Activated CD4-positive, alpha-beta T cell treated with anti-CD3 and anti-CD28 coated beads for 36 hours (primary cell): ENCODE measurements around the gene CACNA1I. TPM values are rescaled to one million over a fixed set of nuclear protein-coding genes. Genes with fewer than 3 reads are reported as not detected.

ENCODE experiments used
- ATAC-seq: fragments of 200-7000 bp; cut with Tn5 transposase; one replicate; pipeline ENCODE4 v1.10.0; 2021; ENCODE audit warnings: mild to moderate bottlenecking, moderate library complexity
- CTCF ChIA-PET: fragments of 350-600 bp; sonication (Branson Sonifier 250); formaldehyde crosslinking; loops from one replicate; lab custom pipeline; 2021; ENCODE audit warnings: antibody characterized with exemption; lab: Charles Lee
- POLR2A ChIA-PET: fragments of 350-600 bp; sonication (Branson Sonifier 250); formaldehyde crosslinking; loops from one replicate; lab custom pipeline; 2021; ENCODE audit warnings: antibody characterized with exemption, inconsistent platforms; lab: Charles Lee
- DNase-seq: peaks from one replicate; pipeline ENCODE4 v3.0.0-alpha.2; 2020
- H3K27ac Mint-ChIP-seq: one replicate; pipeline ENCODE4 v1.8.0; 2021; ENCODE audit warnings: mixed read lengths
- H3K27me3 Mint-ChIP-seq: one replicate; pipeline ENCODE4 v1.8.0; 2021; ENCODE audit warnings: mixed read lengths
- H3K36me3 Mint-ChIP-seq: one replicate; pipeline ENCODE4 v1.8.0; 2021; ENCODE audit warnings: low read depth, mixed read lengths
- H3K4me1 Mint-ChIP-seq: one replicate; pipeline ENCODE4 v1.8.0; 2021; ENCODE audit warnings: mixed read lengths
- H3K4me3 Mint-ChIP-seq: one replicate; pipeline ENCODE4 v1.8.0; 2021; ENCODE audit warnings: mild to moderate bottlenecking, moderate library complexity, mixed read lengths
- H3K9me3 Mint-ChIP-seq: one replicate; pipeline ENCODE4 v1.8.0; 2021; ENCODE audit warnings: low read depth, mixed read lengths
- intact Hi-C, 2 experiments: fragments of 100-400 bp; cut with DNase I in 1 of 2; cut with micrococcal nuclease in 1 of 2; formaldehyde crosslinking; loops; one replicate each; pipeline versions ENCODE4 v1.14.2 to v1.15.1; 2022 to 2024; cut with DNase I, micrococcal nuclease
- total RNA-seq, 2 experiments: library from RNA; stranded (reverse); gene quantifications; one replicate each; pipeline ENCODE4 v1.2.3, GENCODE V29; 2021

The CACNA1I gene
- total RNA-seq, 2 experiments from 2014 or later: 0.37 to 0.39 TPM

DNA sequence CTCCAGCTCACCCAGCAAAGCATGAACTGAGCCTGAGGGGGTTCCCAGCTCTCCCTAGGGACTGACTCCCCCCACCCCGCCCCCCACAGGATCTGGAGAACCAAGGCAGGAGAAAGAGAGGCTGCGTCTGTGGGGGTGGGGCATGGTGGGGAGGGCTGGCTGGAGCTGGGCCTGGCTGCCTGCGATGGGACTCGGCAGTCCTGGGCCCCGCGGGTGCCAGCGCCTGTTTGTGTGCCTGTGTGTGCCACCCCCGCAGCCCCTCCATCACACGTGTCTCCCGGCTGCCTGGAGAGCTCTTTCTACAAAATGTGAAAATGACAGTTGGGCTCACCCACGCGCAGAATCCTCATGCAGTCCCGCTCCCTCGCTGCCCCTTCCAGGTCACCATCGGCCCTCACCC, 46.8 kb downstream of the CACNA1I start:
- CTCF ChIA-PET: interaction anchor here (1.1 kb wide), 1 partner anchor 83 kb away, joined by 3 read pairs; no protein-coding TSS in a partner anchor
- DNase-seq (peak; percentile 74), ATAC-seq (peak; percentile 36)
- Mint-ChIP-seq H3K27me3 (peaks cover 5% of the 10 kb centered on the region), H3K4me3 (no peak overlapping the region), H3K36me3 (no peaks in the 10 kb centered on the region), H3K27ac (no peak overlapping the region), H3K9me3 (peaks cover 2% of the 10 kb centered on the region), H3K4me1 (peaks cover 35% of the 10 kb centered on the region)
- POLR2A ChIA-PET: interaction anchor here (0.6 kb wide), 1 partner anchor 30 kb away, joined by 3 read pairs; no protein-coding TSS in a partner anchor
- intact Hi-C loops: no loop called here

DNA sequence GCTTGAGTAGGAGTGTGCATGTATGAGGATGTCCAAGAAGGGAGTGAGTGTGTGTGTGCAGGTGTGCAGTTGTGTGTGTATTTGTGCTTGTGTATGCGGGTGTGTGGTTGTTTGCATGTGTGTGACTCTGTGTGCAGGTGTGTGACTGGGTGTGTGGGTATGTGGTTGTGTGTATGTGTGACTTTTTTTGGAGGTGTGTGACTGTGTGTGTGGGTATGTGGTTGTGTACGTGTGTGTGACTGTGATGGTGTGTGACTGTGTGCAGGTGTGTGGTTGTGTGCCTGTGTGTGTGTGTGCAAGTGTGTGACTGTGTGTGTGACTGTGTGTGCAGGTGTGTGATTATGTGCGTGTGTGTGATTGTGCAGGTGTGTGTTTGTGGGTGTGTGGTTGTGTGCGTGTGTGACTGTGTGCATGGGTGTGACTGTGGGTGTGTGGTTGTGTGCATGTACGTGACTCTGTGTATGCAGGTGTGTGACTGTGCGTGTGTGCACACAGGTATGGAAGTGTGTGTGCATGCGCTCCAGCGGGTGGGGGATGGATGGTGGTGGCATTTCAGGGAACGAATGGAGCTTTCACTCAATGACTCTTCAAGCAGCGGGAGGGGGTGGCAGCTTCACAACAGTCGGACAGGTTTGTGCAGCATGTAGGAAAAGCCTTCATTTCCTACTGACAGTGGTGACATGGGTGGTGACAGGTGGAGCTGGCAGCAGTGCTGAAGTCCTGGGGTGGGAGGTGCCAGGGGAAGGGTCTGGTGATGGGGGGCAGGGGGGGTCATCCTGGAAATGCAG, 47.6 kb downstream of the CACNA1I start:
- ChIA-PET POLR2A (no interaction called here), CTCF (interaction anchor here (1.1 to 1.3 kb wide), 2 partner anchors 84 to 447 kb away, joined by 3 read pairs; no protein-coding TSS in a partner anchor)
- intact Hi-C loops: no loop called here
- Mint-ChIP-seq H3K27ac (no peak overlapping the region), H3K9me3 (no peaks in the 10 kb centered on the region), H3K4me1 (peaks cover 28% of the 10 kb centered on the region), H3K27me3 (peaks cover 5% of the 10 kb centered on the region), H3K36me3 (no peaks in the 10 kb centered on the region), H3K4me3 (peak overlapping the region; percentile 1)
- DNase-seq: peak; percentile 35
- ATAC-seq: no peak

DNA sequence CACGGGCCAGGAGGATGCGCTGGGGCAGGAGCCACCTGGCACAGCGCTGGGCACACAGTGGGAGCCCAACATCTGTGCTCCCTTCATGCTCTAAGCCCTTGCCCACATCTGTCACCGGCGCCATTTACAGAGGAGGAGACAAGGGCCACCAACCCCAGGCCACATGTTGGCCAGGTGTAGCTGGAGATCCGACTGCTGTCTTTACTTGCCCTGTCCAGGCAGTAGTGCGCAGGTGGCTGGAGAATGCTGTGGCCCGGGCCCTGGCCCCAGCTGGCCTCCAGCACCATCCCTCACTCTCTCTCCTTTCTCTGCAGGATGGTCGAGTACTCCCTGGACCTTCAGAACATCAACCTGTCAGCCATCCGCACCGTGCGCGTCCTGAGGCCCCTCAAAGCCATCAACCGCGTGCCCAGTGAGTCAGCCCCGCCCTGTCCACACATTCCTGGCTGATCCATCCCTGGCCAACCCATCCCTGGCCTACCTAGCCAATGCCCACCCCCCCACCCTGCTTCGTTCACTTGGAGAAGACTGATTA, 48.5 kb downstream of the CACNA1I start:
- no peak overlapping the region for H3K4me3 Mint-ChIP-seq
- ATAC-seq (no peak), DNase-seq (no peak)
- peaks cover 5% of the 10 kb centered on the region for H3K27me3 Mint-ChIP-seq
- H3K27ac Mint-ChIP-seq: no peak overlapping the region
- ChIA-PET CTCF (interaction anchor here (1.3 kb wide), 1 partner anchor 448 kb away, joined by 3 read pairs; no protein-coding TSS in a partner anchor), POLR2A (no interaction called here)
- H3K36me3 Mint-ChIP-seq: no peaks in the 10 kb centered on the region
- H3K9me3 Mint-ChIP-seq: no peaks in the 10 kb centered on the region
- H3K4me1 Mint-ChIP-seq: peaks cover 24% of the 10 kb centered on the region
- intact Hi-C loops: no loop called here

DNA sequence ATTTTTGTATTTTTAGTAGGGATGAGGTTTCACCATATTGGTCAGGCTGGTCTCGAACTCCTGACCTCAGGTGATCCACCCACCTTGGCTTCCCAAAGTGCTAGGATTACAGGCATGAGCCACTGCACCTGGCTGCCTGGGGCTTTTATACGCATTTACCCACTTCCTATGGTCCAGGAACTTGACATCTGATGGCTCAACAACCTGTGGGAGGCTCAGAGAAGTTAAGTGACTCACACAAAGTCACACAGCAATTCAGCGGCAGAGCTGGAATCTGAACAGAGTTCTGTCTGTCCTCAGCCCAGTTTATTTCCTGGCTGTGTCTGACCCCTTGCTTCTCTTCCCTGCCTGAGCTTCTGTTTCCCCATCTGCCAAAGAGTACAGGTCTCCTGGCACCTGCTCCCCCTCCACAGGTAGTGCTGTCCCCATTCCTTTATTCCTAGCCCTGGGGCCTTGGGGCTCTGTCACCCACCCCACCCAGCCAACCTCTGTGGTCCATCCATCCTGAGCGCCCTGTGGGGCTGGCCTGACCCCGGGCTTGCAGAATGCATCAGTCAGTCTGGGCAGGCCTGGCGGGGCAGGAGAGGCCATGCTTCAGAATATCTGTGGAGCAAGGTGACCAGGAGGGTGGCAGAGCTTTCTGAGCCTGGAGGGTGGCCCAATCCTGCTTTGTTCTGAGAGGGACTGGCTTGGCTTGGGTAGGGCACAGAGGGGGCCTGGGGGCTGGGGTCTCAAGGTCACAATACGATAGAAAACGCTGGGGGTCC, 50.6 kb downstream of the CACNA1I start:
- CTCF ChIA-PET: interaction anchor here (0.6 to 1.0 kb wide), 3 partner anchors 11 to 403 kb away, joined by 3 read pairs; no protein-coding TSS in a partner anchor
- no peak overlapping the region for H3K27ac Mint-ChIP-seq

DNA sequence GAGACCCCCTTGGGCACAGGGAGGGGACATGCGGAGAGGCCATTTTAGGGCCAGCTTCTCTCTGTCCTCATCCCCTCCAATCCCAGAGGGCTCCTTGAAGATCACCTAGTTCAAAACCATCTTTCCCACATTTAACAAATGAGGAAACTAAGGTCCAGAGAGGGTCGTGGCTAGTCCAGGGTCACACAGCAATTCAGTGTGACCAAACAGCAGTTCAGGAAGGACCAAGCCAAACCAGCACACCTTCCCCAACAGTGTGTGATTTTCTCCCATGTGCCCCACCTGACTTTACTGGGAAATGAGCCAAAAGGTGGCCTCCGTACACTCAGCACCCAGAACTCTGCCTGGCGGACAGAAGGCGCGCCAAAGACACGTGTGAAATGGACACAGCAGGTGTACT, 51.3 kb downstream of the CACNA1I start:
- ChIA-PET POLR2A (no interaction called here), CTCF (interaction anchor here (0.7 to 0.9 kb wide), 3 partner anchors 9 to 93 kb away, joined by 3 to 4 read pairs (median 4); no protein-coding TSS in a partner anchor)
- no peaks in the 10 kb centered on the region for H3K9me3 Mint-ChIP-seq
- H3K4me1 Mint-ChIP-seq: peaks cover 20% of the 10 kb centered on the region
- DNase-seq (no peak), ATAC-seq (no peak)
- peaks cover 5% of the 10 kb centered on the region for H3K27me3 Mint-ChIP-seq
- intact Hi-C loops: loop anchor here (5.0 to 10.0 kb wide), 3 partner anchors 320 to 403 kb away; no protein-coding TSS in a partner anchor
- H3K36me3 Mint-ChIP-seq: no peaks in the 10 kb centered on the region
- no peak overlapping the region for H3K27ac Mint-ChIP-seq
- H3K4me3 Mint-ChIP-seq: no peak overlapping the region

More for the DNA sequence above, 50.6 kb downstream of the CACNA1I start:
- peaks cover 22% of the 10 kb centered on the region for H3K4me1 Mint-ChIP-seq
- peak; percentile 50 for DNase-seq
- peaks cover 5% of the 10 kb centered on the region for H3K27me3 Mint-ChIP-seq
- H3K4me3 Mint-ChIP-seq: no peak overlapping the region
- peak; percentile 36 for ATAC-seq
- POLR2A ChIA-PET: no interaction called here
- intact Hi-C loops: loop anchor here (5.0 to 10.0 kb wide), 3 partner anchors 321 to 404 kb away; no protein-coding TSS in a partner anchor
- no peaks in the 10 kb centered on the region for H3K9me3 Mint-ChIP-seq
- H3K36me3 Mint-ChIP-seq: no peaks in the 10 kb centered on the region

DNA sequence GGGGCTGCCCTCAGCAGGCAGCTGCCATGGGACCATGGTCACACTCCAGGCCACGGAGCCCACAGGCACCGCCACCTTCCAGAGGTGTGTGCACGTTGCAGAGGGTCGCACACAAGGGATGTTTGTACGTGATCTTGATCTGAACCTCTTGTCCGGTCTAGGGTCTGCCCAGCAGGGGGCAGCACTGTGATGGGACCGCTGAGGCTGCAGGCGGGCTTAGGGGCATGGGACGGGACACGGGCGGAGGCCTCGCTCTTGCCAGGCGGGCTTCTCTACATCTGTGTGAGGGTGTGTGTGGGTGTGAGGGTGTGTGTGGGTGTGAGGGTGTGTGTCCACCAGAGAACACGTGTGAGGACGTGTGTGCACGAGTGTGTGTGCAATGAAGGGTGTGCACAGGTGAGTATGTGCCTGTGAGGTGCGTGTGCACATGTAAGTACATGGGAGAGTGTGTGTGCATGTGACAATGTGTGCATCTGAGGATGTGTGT, 52.4 kb downstream of the CACNA1I start:
- CTCF ChIA-PET: interaction anchor here (0.7 to 0.9 kb wide), 2 partner anchors 10 to 411 kb away, joined by 3 to 4 read pairs; no protein-coding TSS in a partner anchor
- no peak overlapping the region for H3K4me3 Mint-ChIP-seq
- H3K9me3 Mint-ChIP-seq: no peaks in the 10 kb centered on the region
- intact Hi-C loops: loop anchor here (1.0 to 10.0 kb wide), 5 partner anchors 319 to 413 kb away; no protein-coding TSS in a partner anchor
- H3K4me1 Mint-ChIP-seq: peaks cover 12% of the 10 kb centered on the region
- POLR2A ChIA-PET: no interaction called here
- ATAC-seq (peak; percentile 76), DNase-seq (peak; percentile 84)
- H3K27me3 Mint-ChIP-seq: peaks cover 3% of the 10 kb centered on the region
- H3K36me3 Mint-ChIP-seq: no peaks in the 10 kb centered on the region
- no peak overlapping the region for H3K27ac Mint-ChIP-seq

DNA sequence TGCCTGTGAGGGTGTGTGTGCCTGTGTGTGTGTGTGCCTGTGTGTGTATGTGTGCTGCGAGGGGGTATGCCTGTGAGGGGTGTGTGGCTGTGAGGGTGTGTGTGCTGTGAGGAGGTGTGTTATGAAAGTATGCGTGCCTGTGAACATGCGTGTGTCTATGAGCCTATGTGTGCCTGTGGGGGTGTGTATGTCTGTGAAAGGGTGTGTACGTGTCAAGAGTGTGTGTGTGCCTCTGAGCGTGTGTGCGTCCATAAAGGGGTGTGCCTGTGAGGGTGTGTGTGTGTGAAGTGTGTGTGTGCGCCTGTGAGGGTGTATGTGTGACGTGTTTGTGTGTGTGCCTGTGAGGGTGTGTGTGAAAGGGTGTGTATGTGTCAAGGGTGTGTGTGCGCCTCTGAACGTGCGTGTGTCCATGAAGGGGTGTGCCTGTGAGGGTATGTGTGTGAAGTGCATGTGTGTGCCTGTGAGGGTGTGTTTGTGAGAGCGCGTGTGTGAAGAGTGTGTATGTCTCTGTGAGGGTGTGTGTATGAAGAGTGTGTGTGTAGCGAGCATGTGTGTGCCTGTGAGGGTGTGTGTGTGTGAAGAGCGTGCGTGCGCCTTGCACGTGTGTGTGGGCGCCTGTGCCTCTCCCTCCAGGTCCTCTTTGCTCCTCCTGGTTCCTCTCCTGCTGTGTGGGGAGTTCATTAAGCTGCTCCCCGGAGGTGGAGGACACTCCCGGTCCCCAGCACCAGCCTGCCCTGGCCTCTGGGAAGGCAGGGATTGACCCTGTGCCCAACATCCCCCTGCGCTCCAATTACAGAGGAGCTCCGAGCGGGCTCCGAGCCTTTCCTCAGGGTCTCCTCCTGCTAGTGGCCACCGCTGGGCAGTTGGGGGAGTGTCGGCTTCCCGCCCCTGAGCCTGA, 53.3 kb downstream of the CACNA1I start:
- H3K9me3 Mint-ChIP-seq: no peaks in the 10 kb centered on the region
- no peak overlapping the region for H3K27ac Mint-ChIP-seq
- H3K4me3 Mint-ChIP-seq: no peak overlapping the region
- CTCF ChIA-PET: interaction anchor here (1.5 kb wide), 1 partner anchor 401 kb away, joined by 3 read pairs; no protein-coding TSS in a partner anchor
- H3K27me3 Mint-ChIP-seq: no peaks in the 10 kb centered on the region
- intact Hi-C loops: loop anchor here (1.0 to 10.0 kb wide), 5 partner anchors 318 to 412 kb away; no protein-coding TSS in a partner anchor
- DNase-seq: no peak
- H3K36me3 Mint-ChIP-seq: no peaks in the 10 kb centered on the region
- peaks cover 6% of the 10 kb centered on the region for H3K4me1 Mint-ChIP-seq
- POLR2A ChIA-PET: no interaction called here
- ATAC-seq: no peak

DNA sequence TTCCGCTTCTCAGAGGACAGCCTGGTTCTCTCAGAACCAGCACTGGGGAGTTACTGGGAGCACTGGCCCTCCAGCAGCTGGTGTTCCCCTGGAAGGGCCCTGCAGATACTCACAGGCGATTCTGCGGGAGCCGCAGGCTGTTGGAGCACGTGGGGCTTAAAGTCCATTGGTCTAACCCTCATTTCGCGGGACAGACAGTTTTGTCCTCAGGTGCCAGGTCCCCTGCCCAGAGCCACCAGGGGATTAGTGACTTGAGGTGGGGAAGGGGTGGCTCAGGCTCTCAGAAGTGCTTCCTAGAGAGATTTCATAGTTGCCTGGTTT, 53.9 kb downstream of the CACNA1I start:
- H3K36me3 Mint-ChIP-seq: no peaks in the 10 kb centered on the region
- H3K4me3 Mint-ChIP-seq: no peak overlapping the region
- ChIA-PET POLR2A (no interaction called here), CTCF (interaction anchor here (0.7 to 1.5 kb wide), 2 partner anchors 91 to 401 kb away, joined by 3 to 5 read pairs; no protein-coding TSS in a partner anchor)
- ATAC-seq (no peak), DNase-seq (no peak)
- H3K9me3 Mint-ChIP-seq: no peaks in the 10 kb centered on the region
- intact Hi-C loops: loop anchor here (5.0 to 10.0 kb wide), 3 partner anchors 318 to 400 kb away; no protein-coding TSS in a partner anchor
- no peak overlapping the region for H3K27ac Mint-ChIP-seq
- no peaks in the 10 kb centered on the region for H3K27me3 Mint-ChIP-seq
- peaks cover 6% of the 10 kb centered on the region for H3K4me1 Mint-ChIP-seq

DNA sequence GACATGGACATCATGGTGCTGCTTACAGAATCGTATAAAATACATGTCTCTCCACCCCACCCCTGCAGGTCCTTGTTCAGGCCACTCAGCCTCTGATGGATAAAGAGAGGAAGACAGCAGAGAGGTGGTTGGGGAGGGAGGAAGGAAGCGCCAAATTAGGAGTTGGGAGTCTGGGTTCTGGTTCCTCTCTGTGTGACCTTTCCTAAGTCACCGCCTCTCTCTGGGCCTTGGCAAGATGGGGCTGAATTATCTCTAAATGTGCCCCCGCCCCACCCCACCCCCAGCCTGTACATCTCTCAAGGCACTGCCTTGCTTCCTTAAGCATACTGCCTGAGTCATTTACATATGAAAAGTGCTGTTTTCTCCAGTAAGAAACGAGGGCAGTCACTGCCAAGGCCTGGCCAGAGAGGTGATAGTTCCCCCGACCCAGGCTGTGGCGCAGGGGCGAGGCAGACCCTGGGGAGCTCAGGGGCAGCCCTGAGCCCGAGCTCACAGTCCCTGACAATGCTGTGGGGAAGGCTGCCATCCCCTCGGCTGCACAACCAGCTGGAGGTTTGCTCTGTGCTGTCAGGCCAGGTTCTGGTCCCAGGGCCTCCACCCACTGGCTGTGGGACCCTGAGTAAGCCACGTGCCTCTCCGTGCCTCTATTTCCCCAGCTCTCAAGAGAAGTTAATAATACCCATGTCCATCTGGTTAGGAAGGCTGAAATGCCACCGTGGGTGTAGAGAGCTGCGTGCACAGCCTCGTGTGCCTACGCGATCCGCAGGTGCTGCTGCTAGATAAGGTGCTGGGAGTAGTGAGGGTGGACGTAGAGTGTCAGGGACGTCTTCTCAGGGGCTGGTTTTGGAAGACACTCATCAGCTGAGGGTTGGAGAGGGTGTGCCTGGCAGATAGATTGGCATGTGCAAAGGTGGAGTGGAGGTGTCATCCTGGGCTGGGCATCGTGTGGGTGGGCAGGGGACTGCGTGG, 55.3 kb downstream of the CACNA1I start:
- Mint-ChIP-seq H3K27me3 (no peaks in the 10 kb centered on the region), H3K36me3 (no peaks in the 10 kb centered on the region), H3K9me3 (no peaks in the 10 kb centered on the region), H3K4me1 (peaks cover 3% of the 10 kb centered on the region), H3K27ac (no peak overlapping the region), H3K4me3 (no peak overlapping the region)
- ChIA-PET CTCF (interaction anchor here (1.3 kb wide), 1 partner anchor 13 kb away, joined by 3 read pairs; no protein-coding TSS in a partner anchor), POLR2A (no interaction called here)
- intact Hi-C loops: loop anchor here in 1 of 2 experiments (10.0 kb wide), 1 partner anchor 399 kb away; no protein-coding TSS in a partner anchor
- no peak for ATAC-seq
- no peak for DNase-seq
